ENCODE data around the gene NCSTN.
"Not testable (repeated sequence)": the region's sequence is repeated elsewhere in the genome, so short reads cannot be mapped to it uniquely, and the experiment has no call there.

NCSTN gene

GRCh38 chr1:160373696-160374095, 30.5 kb downstream of the NCSTN start:
- DNase-seq: no peak

DNA sequence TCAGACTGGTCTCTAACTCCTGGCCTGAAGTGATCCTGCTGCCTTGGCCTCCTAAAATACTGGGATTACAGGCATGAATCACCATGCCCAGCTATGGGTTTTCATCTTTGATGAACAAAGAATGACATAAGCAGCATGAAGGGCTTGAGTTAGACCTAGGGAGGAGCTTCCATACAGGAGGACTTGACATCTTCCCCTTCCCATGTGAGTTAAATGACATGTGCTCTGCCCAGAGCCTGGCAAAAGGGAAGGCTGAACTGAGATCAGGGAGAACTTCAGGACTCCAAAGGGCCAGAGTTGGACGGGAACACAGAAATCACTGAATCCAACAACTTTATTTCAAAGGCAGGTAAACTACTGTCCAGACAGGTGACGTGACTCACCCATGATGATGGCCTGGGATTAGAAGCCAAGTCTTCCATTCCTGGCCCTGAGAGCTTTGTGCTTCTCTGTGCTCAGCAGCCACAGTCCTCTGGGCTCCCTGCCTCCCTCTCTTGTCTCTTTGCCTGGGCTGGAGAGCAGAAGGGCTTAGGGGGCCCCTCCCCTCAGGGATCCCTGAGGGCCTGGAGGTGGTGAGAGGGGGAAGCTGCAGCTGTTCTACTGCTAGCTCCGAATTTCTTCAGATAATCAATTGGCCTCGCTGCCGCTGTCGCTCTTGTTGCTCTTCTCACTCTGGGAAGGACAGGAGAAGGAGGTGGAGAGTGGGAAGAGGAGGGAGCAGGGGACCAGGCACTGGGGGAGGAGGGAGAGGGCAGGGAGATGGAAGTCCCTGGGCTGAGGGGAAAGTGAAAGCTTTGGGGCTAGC, 31.3 kb downstream of the NCSTN start:
- DNase-seq: no peak

GRCh38 chr1:160375788-160376524, 32.8 kb downstream of the NCSTN start:
- no peak for DNase-seq

GRCh38 chr1:160376525-160377131, 33.4 kb downstream of the NCSTN start:
- peak; percentile 29 for DNase-seq

GRCh38 chr1:160377585-160378206, 34.5 kb downstream of the NCSTN start:
- DNase-seq: no peak

DNA sequence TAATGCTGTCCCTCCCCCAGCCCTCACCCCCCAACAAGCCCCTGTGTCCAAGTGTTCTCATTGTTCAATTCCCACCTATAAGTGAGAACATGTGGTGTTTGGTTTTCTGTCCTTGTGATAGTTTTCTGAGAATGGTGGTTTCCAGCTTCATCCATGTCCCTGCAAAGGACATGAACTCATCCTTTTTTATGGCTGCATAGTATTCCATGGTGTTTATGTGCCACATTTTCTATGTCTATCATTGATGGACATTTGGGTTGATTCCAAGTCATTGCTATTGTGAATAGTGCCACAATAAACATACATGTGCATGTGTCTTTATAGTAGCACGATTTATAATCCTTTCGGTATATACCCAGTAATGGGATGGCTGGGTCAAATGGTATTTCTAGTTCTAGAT, 41.6 kb downstream of the NCSTN start:
- not testable (repeated sequence) for DNase-seq

DNA sequence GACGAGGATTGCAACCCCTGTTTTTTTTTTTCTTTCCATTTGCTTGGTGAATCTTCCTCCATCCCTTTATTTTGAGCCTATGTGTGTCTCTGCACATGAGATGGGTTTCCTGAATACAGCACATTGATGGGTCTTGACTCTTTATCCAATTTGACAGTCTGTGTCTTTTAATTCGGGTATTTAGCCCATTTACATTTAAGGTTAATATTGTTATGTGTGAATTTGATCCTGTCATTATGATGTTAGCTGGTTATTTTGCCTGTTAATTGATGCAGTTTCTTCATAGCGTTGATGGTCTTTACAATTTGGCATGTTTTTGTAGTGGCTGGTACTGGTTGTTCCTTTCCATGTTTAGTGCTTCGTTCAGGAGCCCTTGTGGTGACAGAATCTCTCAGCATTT, 45.2 kb downstream of the NCSTN start:
- not testable (repeated sequence) for DNase-seq

DNA sequence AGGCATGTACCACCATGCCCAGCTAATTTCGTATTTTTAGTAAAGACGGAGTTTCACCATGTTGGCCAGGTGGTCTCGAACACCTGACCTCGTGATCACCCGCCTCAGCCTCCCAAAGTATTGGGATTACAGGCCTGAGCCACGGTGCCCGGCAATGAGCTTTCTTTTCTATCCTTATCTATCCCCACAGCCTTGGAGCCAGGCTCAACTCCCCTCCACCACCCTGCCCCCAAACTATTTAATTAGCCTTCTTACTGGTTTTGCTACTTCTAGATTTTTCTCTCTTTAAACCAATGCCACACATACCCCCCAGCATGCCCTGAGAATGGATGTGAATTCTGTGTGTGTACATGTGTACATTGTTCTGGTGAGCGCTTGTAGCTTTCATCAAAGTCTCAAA, 51.5 kb downstream of the NCSTN start:
- DNase-seq: no peak

- no peak for DNase-seq
Observed at GRCh38 chr1:160397651-160398050, 54.5 kb downstream of the NCSTN start.

DNA sequence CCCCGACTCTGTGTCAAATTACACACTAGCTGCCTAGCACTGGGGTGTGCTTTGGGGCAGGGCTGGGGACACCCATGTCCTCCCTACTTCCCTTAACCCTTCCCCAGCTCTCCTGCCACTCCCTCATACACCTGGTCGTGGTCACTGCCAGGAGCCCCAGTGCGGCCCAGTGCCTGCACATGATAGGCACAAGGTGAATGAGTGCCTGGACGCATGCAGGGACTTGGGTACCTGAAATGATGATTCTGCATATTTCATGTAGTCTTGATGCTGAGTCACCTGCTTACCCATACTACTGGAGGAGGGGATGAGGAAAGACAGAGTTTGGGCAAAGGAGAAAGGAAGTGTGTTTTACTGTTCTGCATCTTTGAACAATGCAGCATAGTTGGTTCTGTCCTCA, 55.6 kb downstream of the NCSTN start:
- DNase-seq: no peak

DNA sequence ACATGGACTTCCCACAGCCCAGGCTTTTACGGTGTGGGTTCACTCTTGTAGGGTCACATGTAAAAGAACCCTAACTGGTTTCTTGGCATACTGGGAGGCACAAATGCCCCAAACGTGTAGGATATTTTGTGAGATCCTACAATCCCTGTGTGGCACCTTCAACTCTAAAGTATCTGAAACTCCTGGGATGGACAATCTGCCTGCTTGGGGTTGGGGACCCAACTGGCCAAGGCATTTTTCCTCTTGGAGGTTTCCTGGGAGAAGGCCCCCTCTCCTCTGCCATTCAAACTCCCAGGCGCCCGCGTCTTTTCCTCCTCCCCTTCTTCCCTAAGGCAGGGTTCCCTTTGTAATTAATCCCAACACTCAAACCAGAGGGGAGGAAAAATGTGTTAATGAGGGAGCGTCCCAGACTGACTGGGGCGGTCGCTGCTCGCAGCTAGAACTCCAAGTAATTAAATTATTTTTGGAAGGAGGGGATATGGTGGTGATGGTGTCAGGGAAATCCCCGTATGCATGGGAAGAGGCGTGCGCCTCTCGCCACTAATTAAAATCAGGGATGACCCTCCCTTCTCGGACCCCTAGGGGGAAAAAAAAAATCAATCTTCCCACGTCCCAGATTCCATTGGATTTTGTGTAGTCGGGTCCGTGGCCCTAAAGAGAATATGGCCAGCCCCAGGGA, 56.5 kb downstream of the NCSTN start:
- no peak for DNase-seq

- DNase-seq: peak; percentile 64
Observed at GRCh38 chr1:160400223-160400645, 57.1 kb downstream of the NCSTN start, which contains the start of gene VANGL2. TSS of gene VANGL2 (plus strand) at chr1:160400564. CDS start at chr1:160415838, 15,274 bp downstream.

GRCh38 chr1:160400646-160401486, 57.7 kb downstream of the NCSTN start:
- DNase-seq: peak; percentile 42

DNA sequence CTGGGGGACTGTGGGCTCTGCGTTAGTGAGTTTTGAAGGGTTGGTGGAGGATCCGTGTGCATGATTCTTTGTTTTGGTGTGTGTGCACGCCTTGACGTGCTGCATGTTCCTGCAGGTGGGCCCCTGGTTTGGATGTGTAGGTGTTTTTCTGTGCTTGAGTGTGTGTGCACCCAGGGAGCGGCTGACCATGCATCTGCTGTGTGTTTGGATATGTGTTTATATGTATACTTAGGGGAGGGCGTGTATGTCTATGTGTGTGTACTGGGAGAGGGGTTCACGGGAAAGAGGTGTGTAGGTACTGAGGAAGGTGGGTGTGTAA, 58.3 kb downstream of the NCSTN start:
- no peak for DNase-seq

- DNase-seq: no peak
Observed at GRCh38 chr1:160402001-160402795, 59.0 kb downstream of the NCSTN start.

DNA sequence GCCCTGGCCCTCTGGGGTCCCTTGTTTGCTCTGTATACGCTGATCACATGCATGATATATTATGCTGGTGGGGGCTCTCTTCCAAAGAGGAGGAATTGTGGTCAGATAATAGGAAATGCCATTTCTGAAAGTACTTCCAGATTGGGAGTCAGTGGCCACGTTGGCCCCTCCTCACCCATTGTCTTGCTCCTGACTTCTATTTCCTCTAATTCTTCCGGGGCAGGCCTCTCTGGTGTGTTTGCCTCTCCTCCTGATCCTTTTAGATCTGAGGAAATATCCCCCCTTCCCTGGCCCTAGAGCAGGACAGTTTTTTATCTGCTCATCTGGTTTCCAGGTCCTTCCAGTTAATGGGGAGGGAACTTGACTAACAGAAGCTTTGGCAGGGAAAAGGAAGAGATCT, 60.1 kb downstream of the NCSTN start:
- no peak for DNase-seq

- no peak for DNase-seq
Observed at GRCh38 chr1:160404094-160404493, 60.9 kb downstream of the NCSTN start.

DNA sequence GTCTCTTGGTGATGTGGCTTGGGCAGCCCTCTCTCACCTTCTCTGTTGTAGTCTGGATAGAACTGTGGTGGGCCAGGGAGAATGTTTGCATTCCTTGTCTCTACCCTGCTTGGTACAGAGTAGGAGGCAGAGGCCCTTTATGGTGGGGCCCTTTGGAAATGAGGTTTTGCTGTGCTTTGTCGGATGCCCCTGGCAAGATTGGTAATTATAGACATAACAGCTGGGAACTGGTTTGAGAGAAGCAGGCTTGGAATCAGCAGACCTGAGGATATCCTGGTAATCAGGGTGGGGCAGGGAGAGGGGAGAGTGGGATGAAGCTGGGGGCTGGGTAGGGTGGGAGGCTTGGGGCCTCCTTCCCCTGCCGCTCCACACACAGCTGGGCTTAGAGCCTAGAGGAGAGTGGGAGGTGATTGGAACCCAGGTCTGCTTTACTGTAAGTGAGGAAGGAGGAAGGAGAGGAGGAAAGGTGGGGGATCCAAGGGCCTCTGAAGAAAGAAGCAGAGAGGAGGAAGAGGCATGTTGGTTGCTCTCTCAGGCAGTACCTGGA, 62.2 kb downstream of the NCSTN start:
- DNase-seq: no peak

GRCh38 chr1:160406131-160406968, 63.2 kb downstream of the NCSTN start:
- no peak for DNase-seq
